B cell (primary cell): ENCODE data around the gene CSDE1. TPM values are rescaled to one million over a fixed set of nuclear protein-coding genes. Genes with fewer than 3 reads are reported as not detected.

Source experiments
- ATAC-seq: fragments of 200-7000 bp; cut with Tn5 transposase; one replicate; pipeline ENCODE4 v1.10.0; 2021; ENCODE audit warnings: low read depth, mild to moderate bottlenecking, moderate number of reproducible peaks, moderate library complexity
- CTCF ChIA-PET: fragments of 350-600 bp; sonication (Branson Sonifier 250); formaldehyde crosslinking; loops from one replicate; lab custom pipeline; 2021; ENCODE audit warnings: antibody characterized with exemption, inconsistent platforms; lab: Charles Lee
- POLR2A ChIA-PET: fragments of 350-600 bp; sonication (Branson Sonifier 250); formaldehyde crosslinking; loops from one replicate; lab custom pipeline; 2021; ENCODE audit warnings: antibody characterized with exemption; lab: Charles Lee
- DNase-seq: peaks from one replicate; pipeline ENCODE4 v3.0.0; 2013
- H2AFZ ChIP-seq: 2 replicates; pipeline ENCODE4 v1.6.1; 2012; ENCODE audit warnings: mild to moderate bottlenecking, low read depth, low read length; ENCODE audit not compliant: insufficient read depth, poor library complexity, severe bottlenecking
- H3K27ac ChIP-seq, 2 donors: 1 replicate in 1 of 2; 2 replicates in 1 of 2; pipeline ENCODE4 v1.5.1; 2012 to 2013; ENCODE audit warnings: low read length in 2 of 2, mild to moderate bottlenecking in 2 of 2, moderate library complexity in 1 of 2
- H3K27me3 ChIP-seq, 4 experiments: fragments of 200-600 bp in 1 of 4; sonication (generic) in 1 of 4; replicated peaks in 1 of 4; 1 replicate in 2 of 4; 2 replicates in 2 of 4; pipeline versions ENCODE4 v1.6.1 to v1.7.0; 2013 to 2016; ENCODE audit warnings: low read length in 3 of 4, mild to moderate bottlenecking in 2 of 4, mixed read lengths in 1 of 4, moderate library complexity in 1 of 4; ENCODE audit not compliant: insufficient read depth in 4 of 4, control insufficient read depth in 3 of 4; ENCODE audit errors: control extremely low read depth in 1 of 4
- H3K36me3 ChIP-seq, 2 experiments: replicated peaks in 1 of 2; 1 replicate in 1 of 2; 2 replicates in 1 of 2; pipeline versions ENCODE4 v1.6.1 to v1.7.1; 2013; ENCODE audit warnings: low read length in 1 of 2; ENCODE audit not compliant: insufficient read depth in 2 of 2, control insufficient read depth in 1 of 2; ENCODE audit errors: control extremely low read depth in 1 of 2, extremely low read depth in 1 of 2
- H3K4me1 ChIP-seq, 2 donors: fragments of 200-600 bp in 1 of 2; sonication (generic) in 1 of 2; 1 replicate in 1 of 2; 2 replicates in 1 of 2; pipeline versions ENCODE4 v1.5.1 to v1.6.1; 2013 to 2017; ENCODE audit warnings: low read length in 2 of 2; ENCODE audit not compliant: control insufficient read depth in 2 of 2, insufficient read depth in 2 of 2
- H3K4me2 ChIP-seq: replicated peaks from 2 replicates; pipeline ENCODE3; 2012; ENCODE audit warnings: mild to moderate bottlenecking, low read depth, low read length; ENCODE audit not compliant: poor library complexity, severe bottlenecking
- H3K4me3 ChIP-seq, 5 experiments: fragments of 200-600 bp in 1 of 5; sonication (generic) in 1 of 5; 1 replicate in 3 of 5; 2 replicates in 2 of 5; pipeline versions ENCODE4 v1.5.1 to v1.7.0; 2011 to 2016; ENCODE audit warnings: low read length in 4 of 5, mild to moderate bottlenecking in 4 of 5, low read depth in 2 of 5, control low read depth in 1 of 5, moderate library complexity in 1 of 5; ENCODE audit not compliant: insufficient read depth in 1 of 5; ENCODE audit errors: control extremely low read depth in 1 of 5, extremely low read depth in 1 of 5
- H3K79me2 ChIP-seq: fragments of 200-600 bp; sonication (generic); one replicate; pipeline ENCODE4 v1.6.0; 2016; ENCODE audit warnings: low read length; ENCODE audit not compliant: control insufficient read depth, insufficient read depth
- H3K9ac ChIP-seq: fragments of 200-600 bp; sonication (generic); 2 replicates; pipeline ENCODE4 v1.6.1; 2017; ENCODE audit warnings: mild to moderate bottlenecking, low read length, moderate library complexity
- H3K9me3 ChIP-seq, 3 donors: one replicate each; pipeline versions ENCODE4 v1.6.1 to v1.7.1; 2013; ENCODE audit warnings: low read length in 2 of 3; ENCODE audit not compliant: control insufficient read depth in 2 of 3, insufficient read depth in 1 of 3; ENCODE audit errors: control extremely low read depth in 1 of 3
- H4K20me1 ChIP-seq: 2 replicates; pipeline ENCODE4 v1.6.0; 2012; ENCODE audit warnings: mild to moderate bottlenecking, low read length; ENCODE audit not compliant: insufficient read depth, control insufficient read depth, poor library complexity, severe bottlenecking
- H3K27ac Mint-ChIP-seq: one replicate; pipeline ENCODE4 v1.8.0; 2021; ENCODE audit warnings: mixed read lengths
- H3K27me3 Mint-ChIP-seq: one replicate; pipeline ENCODE4 v1.8.0; 2021; ENCODE audit warnings: mixed read lengths
- H3K4me1 Mint-ChIP-seq: one replicate; pipeline ENCODE4 v1.8.0; 2021; ENCODE audit warnings: mixed read lengths
- H3K4me3 Mint-ChIP-seq: one replicate; pipeline ENCODE4 v1.8.0; 2021; ENCODE audit warnings: mixed read lengths
- H3K9me3 Mint-ChIP-seq: one replicate; pipeline ENCODE4 v1.8.0; 2022; ENCODE audit warnings: mixed read lengths; ENCODE audit not compliant: insufficient read depth
- CTCF ChIP-seq: fragments of 200-600 bp; IDR thresholded peaks from one replicate; pipeline ENCODE4 v1.8.0; 2022; ENCODE audit warnings: antibody characterized with exemption, mild to moderate bottlenecking
- EZH2 ChIP-seq: IDR thresholded peaks from 2 replicates; pipeline ENCODE4 v1.6.1; 2012; ENCODE audit warnings: borderline replicate concordance, low read depth, mild to moderate bottlenecking, moderate library complexity, low read length; ENCODE audit not compliant: insufficient read depth, poor library complexity, severe bottlenecking
- whole genome bisulfite sequencing: methylation state at CpG from one replicate; pipeline ENCODE4 v1.1.5; 2013; ENCODE audit warnings: missing lambda C conversion rate; ENCODE audit not compliant: insufficient coverage; 5-methylcytosine and 5-hydroxymethylcytosine counted together
- intact Hi-C: fragments of 100-400 bp; cut with micrococcal nuclease; formaldehyde crosslinking; loops from one replicate; pipeline ENCODE4 v1.10.0; 2022
- polyA plus RNA-seq: library from polyadenylated mRNA; depleted of rRNA; stranded (reverse); fragments of >200 nt; gene quantifications from 2 replicates; pipeline ENCODE4 v1.2.3, GENCODE V29; 2012
- total RNA-seq, 2 donors: library from RNA; stranded (reverse); fragments of 120-200 nt in 1 of 2; gene quantifications; 1 replicate in 1 of 2; 2 replicates in 1 of 2; pipeline versions ENCODE4 v1.2.3 to v1.2.4, GENCODE V29; 2013 to 2022

CSDE1 gene
- total and polyA plus RNA-seq, 2 donors (not counting 1 experiment from before 2014, with no cell fraction given): 114 to 454 TPM

GRCh38 chr1:114696810-114697209 lies 61.0 kb downstream of the CSDE1 start:
- no peak for TF ChIP-seq CTCF
- no peak for TF ChIP-seq EZH2
- intact Hi-C loops: no loop called here
- Histone ChIP-seq H4K20me1 (no peaks in the 10 kb centered on the region), H3K79me2 (no peaks in the 10 kb centered on the region), H3K27ac (no peak overlapping the region), H3K27me3 (no peaks in the 10 kb centered on the region), H2AFZ (no peak overlapping the region), H3K9me3 (no peaks in the 10 kb centered on the region), H3K4me1 (no peaks in the 10 kb centered on the region), H3K9ac (no peak overlapping the region), H3K4me3 (no peak overlapping the region), H3K36me3 (no peaks in the 10 kb centered on the region), H3K4me2 (no peak overlapping the region)
- Mint-ChIP-seq H3K4me3 (no peak overlapping the region), H3K9me3 (no peaks in the 10 kb centered on the region), H3K27ac (no peak overlapping the region), H3K27me3 (peaks cover 20% of the 10 kb centered on the region), H3K4me1 (no peaks in the 10 kb centered on the region)
- no peak for ATAC-seq
- POLR2A ChIA-PET: no interaction called here
- DNase-seq: no peak
- CTCF ChIA-PET: no interaction called here

GRCh38 chr1:114695430-114696058 lies 62.2 kb downstream of the CSDE1 start, which contains the start of gene AMPD1:
AMPD1 (minus strand) TSS chr1:114695546; CDS start chr1:114695471, 75 bp downstream.
- Histone ChIP-seq H3K79me2 (no peaks in the 10 kb centered on the region), H3K36me3 (no peaks in the 10 kb centered on the region), H4K20me1 (no peaks in the 10 kb centered on the region), H3K4me3 (no peak within 1 kb of the TSS), H3K27ac (no peak within 1 kb of the TSS), H3K27me3 (peaks cover 0 to 3% (median 0%) of the 10 kb centered on the region in 4 experiments), H3K9me3 (no peaks in the 10 kb centered on the region), H3K9ac (no peak within 1 kb of the TSS), H3K4me2 (no peak within 1 kb of the TSS), H2AFZ (no peak within 1 kb of the TSS), H3K4me1 (no peaks in the 10 kb centered on the region)
- POLR2A ChIA-PET: no interaction called here
- WGBS: no CpG with 5 or more reads among the region's 6 CpGs
- CTCF ChIA-PET: no interaction called here
- Mint-ChIP-seq H3K4me3 (no peak within 1 kb of the TSS), H3K27ac (no peak within 1 kb of the TSS), H3K27me3 (peaks cover 28% of the 10 kb centered on the region), H3K9me3 (no peaks in the 10 kb centered on the region), H3K4me1 (no peaks in the 10 kb centered on the region)
- DNase-seq (no peak), ATAC-seq (no peak)
- intact Hi-C loops: no loop called here
- TF ChIP-seq EZH2 (no peak), CTCF (no peak)
